ENCODE measurements around the gene IL4R. TPM values are rescaled to one million over a fixed set of nuclear protein-coding genes. Genes with fewer than 3 reads are reported as not detected.
A peak's percentile ranks its signal among the peaks of the same experiment; 100 is the strongest.

The IL4R gene
- total and polyA plus RNA-seq, 2 experiments from 2014 or later: 6.4 to 17.6 TPM

- no peak for TF ChIP-seq NANOG (IDR thresholded peaks at IDR 0.05; ENCODE audit: borderline replicate concordance)
- TF ChIP-seq EZH2 (IDR thresholded peaks at IDR 0.05; ENCODE audit: low read depth, unreplicated experiment): no peak
- no peak for TF ChIP-seq ZNF331 (CRISPR knock-in tag; IDR thresholded peaks at IDR 0.05; ENCODE audit: low read depth)
- TF ChIP-seq JUNB (IDR thresholded peaks at IDR 0.05; ENCODE audit: unreplicated experiment): no peak
- TF ChIP-seq ETS1 (IDR thresholded peaks at IDR 0.05): no peak
- no peak for TF ChIP-seq STAT1 (IDR thresholded peaks at IDR 0.05; ENCODE audit: unreplicated experiment)
- TF ChIP-seq POLR2AphosphoS5 (IDR thresholded peaks at IDR 0.05; ENCODE audit: low read depth): no peak
- no peak for TF ChIP-seq ZNF114 (CRISPR knock-in tag; IDR thresholded peaks at IDR 0.05)
- no peak for TF ChIP-seq CREB1 (CRISPR knock-in tag; IDR thresholded peaks at IDR 0.05; ENCODE audit: low read depth)
- TF ChIP-seq CTCF (conservative IDR thresholded peaks at IDR 0.05; ENCODE audit: low read depth in 2 of 2): no peak
Measured at GRCh38 chr16:27317738-27318391, 4.1 kb downstream of the IL4R start (continued).

- Mint-ChIP-seq H3K4me3 (no peak overlapping the region; the same call in 2 of the 3 replicates), H3K36me3 (ENCODE audit: low read depth) (no peaks in the 10 kb centered on the region; the same call in 2 of the 3 replicates), H3K27me3 (ENCODE audit: insufficient read depth, low read depth, poor library complexity) (peaks cover 13% of the 10 kb centered on the region), H3K4me1 (peaks cover 51% of the 10 kb centered on the region), H3K9me3 (no peaks in the 10 kb centered on the region), H3K27ac (peak overlapping the region; percentile 71)
- Histone ChIP-seq H3K9me2 (ENCODE audit: insufficient read depth) (no peaks in the 10 kb centered on the region), H3K36me3 (ENCODE audit: insufficient read depth) (no peaks in the 10 kb centered on the region), H3K79me2 (replicated peaks; ENCODE audit: insufficient read depth) (peaks cover 59% of the 10 kb centered on the region), H3F3A (replicated peaks; ENCODE audit: low read depth) (no peaks in the 10 kb centered on the region), H3K4me1 (ENCODE audit: insufficient read depth) (peaks cover 29% of the 10 kb centered on the region), H3K27ac (ENCODE audit: low read depth) (no peak overlapping the region), H3K4me3 (no peak overlapping the region), H3K27me3 (ENCODE audit: insufficient read depth) (peaks cover 8% of the 10 kb centered on the region), H3K4me2 (peak overlapping the region; percentile 60), H2AFZ (no peak overlapping the region), H4K20me1 (replicated peaks; ENCODE audit: insufficient read depth) (no peaks in the 10 kb centered on the region; the same call in 1 of the 2 replicates)
- no peak for DNase-seq (ENCODE audit: low spot score)
- no peak for ATAC-seq
- TF ChIP-seq ZNF462 (CRISPR knock-in tag; IDR thresholded peaks at IDR 0.05) (no peak), EZH2phosphoT487 (IDR thresholded peaks at IDR 0.05; ENCODE audit: unreplicated experiment) (no peak)
Measured at GRCh38 chr16:27318392-27319256, 4.8 kb downstream of the IL4R start.

Data from GM23338 (cell line).